Cardiac muscle cell (in vitro differentiated cells and primary cell): ENCODE measurements around the gene CMTM6. TPM values are rescaled to one million over a fixed set of nuclear protein-coding genes. Genes with fewer than 3 reads are reported as not detected.

Experiments used
- DNase-seq, 2 donors: peaks; one replicate each; pipeline versions ENCODE4 v3.0.0 to v3.0.0-alpha.2; 2010 to 2017; ENCODE audit warnings: low read depth in 1 of 2, low spot score in 1 of 2
- H3K27ac ChIP-seq: fragments of 200-600 bp; sonication (generic); 2 replicates; pipeline ENCODE4 v1.5.1; 2016
- H3K27me3 ChIP-seq: fragments of 200-600 bp; sonication (generic); 2 replicates; pipeline ENCODE4 v1.6.0; 2016; ENCODE audit warnings: control low read depth
- H3K36me3 ChIP-seq: fragments of 200-600 bp; sonication (generic); 2 replicates; pipeline ENCODE4 v1.5.1; 2016; ENCODE audit warnings: control low read depth
- H3K4me1 ChIP-seq: fragments of 200-600 bp; sonication (generic); 2 replicates; pipeline ENCODE4 v1.8.1; 2017; ENCODE audit warnings: low read depth, mild to moderate bottlenecking, mixed run types
- H3K4me3 ChIP-seq: fragments of 200-600 bp; sonication (generic); 2 replicates; pipeline ENCODE4 v1.5.1; 2016; ENCODE audit warnings: mild to moderate bottlenecking
- H3K9me3 ChIP-seq: fragments of 200-600 bp; sonication (generic); 2 replicates; pipeline ENCODE4 v1.5.1; 2017; ENCODE audit warnings: low read depth, mild to moderate bottlenecking, control low read depth
- polyA plus RNA-seq: library from polyadenylated mRNA; unstranded; fragments of >200 nt; fragmentation: Nextera tagmentation; extraction: Ambion mirVana; gene quantifications from 2 replicates; pipeline ENCODE4 v1.2.1, GENCODE V29; 2016
- total RNA-seq: library from RNA; depleted of rRNA; stranded (reverse); fragments of >200 nt; gene quantifications from 2 replicates; pipeline ENCODE4 v1.2.3, GENCODE V29; 2016
- TF ChIP-seq, protein P1 (sequence below): IDR thresholded peaks from 2 replicates; pipeline ENCODE4 v1.5.1; 2012; ENCODE audit warnings: low read depth, mild to moderate bottlenecking, low read length

Gene CMTM6
- total and polyA plus RNA-seq, 2 experiments from 2014 or later = 24.5 to 39.9 TPM

DNA sequence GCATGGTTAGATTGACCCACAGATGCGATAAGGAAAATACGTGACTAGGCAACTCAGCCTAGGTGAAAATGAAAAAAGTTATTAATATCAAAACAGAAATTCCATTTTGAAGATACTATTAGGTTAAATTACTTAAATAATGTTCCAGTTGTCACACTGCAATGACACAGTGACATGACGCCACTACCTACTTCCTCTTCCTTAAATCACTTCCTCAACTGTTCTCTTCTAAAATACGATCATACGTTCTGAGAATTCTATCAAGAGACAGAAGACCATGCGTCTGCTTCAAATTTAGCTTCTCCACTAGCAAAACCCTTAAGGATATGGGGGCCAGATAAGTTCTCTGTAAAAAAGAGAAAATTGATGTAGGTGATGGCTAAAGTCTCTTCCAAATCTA lies 18.2 kb downstream of the CMTM6 start:
- peaks cover 11% of the 10 kb centered on the region for H3K4me1 ChIP-seq
- no peak overlapping the region for H3K27ac ChIP-seq
- H3K36me3 ChIP-seq = peaks cover 6% of the 10 kb centered on the region
- no peaks in the 10 kb centered on the region for H3K27me3 ChIP-seq
- TF ChIP-seq, protein P1, sequence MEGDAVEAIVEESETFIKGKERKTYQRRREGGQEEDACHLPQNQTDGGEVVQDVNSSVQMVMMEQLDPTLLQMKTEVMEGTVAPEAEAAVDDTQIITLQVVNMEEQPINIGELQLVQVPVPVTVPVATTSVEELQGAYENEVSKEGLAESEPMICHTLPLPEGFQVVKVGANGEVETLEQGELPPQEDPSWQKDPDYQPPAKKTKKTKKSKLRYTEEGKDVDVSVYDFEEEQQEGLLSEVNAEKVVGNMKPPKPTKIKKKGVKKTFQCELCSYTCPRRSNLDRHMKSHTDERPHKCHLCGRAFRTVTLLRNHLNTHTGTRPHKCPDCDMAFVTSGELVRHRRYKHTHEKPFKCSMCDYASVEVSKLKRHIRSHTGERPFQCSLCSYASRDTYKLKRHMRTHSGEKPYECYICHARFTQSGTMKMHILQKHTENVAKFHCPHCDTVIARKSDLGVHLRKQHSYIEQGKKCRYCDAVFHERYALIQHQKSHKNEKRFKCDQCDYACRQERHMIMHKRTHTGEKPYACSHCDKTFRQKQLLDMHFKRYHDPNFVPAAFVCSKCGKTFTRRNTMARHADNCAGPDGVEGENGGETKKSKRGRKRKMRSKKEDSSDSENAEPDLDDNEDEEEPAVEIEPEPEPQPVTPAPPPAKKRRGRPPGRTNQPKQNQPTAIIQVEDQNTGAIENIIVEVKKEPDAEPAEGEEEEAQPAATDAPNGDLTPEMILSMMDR = no peak
- DNase-seq = no peak
- no peaks in the 10 kb centered on the region for H3K9me3 ChIP-seq
- no peak overlapping the region for H3K4me3 ChIP-seq

DNA sequence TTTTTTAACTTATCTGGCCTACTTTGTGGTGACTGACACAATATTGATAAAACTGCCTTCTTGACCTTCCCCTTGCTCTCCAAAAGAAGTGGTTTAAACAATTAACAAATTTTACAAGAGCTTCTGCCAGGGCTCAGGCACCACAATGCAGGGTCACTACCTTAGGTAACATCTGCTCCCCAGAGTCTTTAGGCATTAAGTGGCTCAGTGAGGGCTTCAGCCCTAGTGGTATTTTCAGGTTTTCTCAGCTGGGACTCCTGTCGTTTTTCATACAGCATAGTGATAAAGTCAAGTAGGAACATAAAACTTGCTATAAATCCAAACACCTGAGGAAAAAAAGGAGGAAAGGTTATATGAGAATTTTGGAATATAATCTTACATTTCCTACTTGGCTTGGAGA lies 18.9 kb downstream of the CMTM6 start:
- TF ChIP-seq, protein P1 = no peak
- Histone ChIP-seq H3K27ac (no peak overlapping the region), H3K4me1 (peaks cover 11% of the 10 kb centered on the region), H3K36me3 (peaks cover 6% of the 10 kb centered on the region), H3K27me3 (no peaks in the 10 kb centered on the region), H3K9me3 (no peaks in the 10 kb centered on the region), H3K4me3 (no peak overlapping the region)
- DNase-seq = no peak

DNA sequence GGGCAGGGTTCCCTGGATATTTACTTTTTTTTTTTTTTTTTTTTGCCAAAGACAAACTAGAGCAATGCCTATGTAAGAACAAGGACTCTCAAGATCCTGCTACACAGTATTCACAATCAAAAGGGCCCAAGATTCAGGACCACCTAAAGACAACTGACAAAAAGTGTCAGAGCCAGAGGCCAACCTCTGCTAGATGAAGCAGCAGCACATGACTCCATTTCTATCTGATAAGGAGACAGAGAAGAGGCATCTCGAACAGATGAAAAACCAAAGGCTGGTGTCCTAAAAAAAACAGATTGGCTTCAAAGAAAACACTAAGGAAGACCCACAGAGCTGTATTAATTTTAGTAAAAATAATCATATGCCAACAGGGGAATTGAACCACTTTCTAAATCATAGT lies 20.0 kb downstream of the CMTM6 start:
- H3K4me1 ChIP-seq = peaks cover 11% of the 10 kb centered on the region
- no peak overlapping the region for H3K4me3 ChIP-seq
- DNase-seq = no peak
- TF ChIP-seq, protein P1 = no peak
- peaks cover 6% of the 10 kb centered on the region for H3K36me3 ChIP-seq
- H3K9me3 ChIP-seq = no peaks in the 10 kb centered on the region
- no peaks in the 10 kb centered on the region for H3K27me3 ChIP-seq
- H3K27ac ChIP-seq = no peak overlapping the region

DNA sequence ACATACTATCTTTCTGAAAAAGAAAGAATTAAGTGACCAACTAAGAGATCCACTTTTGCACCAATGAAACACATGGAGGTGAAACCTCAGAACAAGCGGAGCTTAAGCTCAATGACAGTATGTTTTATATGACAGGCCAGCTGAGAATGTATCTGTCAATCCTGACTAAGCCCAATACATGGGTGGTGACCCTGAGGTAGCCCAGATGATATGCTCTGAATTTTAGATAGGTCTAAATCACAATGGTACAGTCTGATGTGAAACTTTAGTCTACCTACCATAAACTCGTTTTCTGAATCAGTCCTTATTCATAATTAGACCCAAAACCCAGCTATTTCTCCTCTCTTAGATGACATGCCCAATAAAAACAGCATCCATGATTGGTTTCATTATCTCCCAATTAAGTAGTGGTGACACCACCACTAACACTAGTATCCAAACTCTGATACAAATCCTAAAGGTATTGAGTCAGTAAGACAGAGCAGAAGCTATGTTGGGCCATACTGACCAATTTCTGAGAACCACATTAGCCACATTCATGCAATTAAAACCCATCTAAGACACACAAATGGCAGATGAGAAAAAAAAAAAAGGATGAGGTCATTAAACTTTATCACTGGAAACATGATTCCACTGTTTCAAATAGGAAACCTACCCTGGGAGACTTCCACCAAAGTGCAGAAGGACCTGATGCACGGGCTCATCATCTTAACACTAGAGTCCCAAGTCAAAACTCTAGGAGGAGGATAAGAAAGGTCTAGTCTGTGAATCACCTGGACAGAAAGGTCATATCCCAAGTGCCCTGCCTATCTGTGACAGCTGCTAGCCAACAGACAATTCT lies 20.6 kb downstream of the CMTM6 start:
- H3K4me1 ChIP-seq = peaks cover 11% of the 10 kb centered on the region
- no peak for DNase-seq
- H3K27ac ChIP-seq = no peak overlapping the region
- H3K9me3 ChIP-seq = no peaks in the 10 kb centered on the region
- no peaks in the 10 kb centered on the region for H3K27me3 ChIP-seq
- no peak overlapping the region for H3K4me3 ChIP-seq
- TF ChIP-seq, protein P1 = no peak
- peaks cover 3% of the 10 kb centered on the region for H3K36me3 ChIP-seq

DNA sequence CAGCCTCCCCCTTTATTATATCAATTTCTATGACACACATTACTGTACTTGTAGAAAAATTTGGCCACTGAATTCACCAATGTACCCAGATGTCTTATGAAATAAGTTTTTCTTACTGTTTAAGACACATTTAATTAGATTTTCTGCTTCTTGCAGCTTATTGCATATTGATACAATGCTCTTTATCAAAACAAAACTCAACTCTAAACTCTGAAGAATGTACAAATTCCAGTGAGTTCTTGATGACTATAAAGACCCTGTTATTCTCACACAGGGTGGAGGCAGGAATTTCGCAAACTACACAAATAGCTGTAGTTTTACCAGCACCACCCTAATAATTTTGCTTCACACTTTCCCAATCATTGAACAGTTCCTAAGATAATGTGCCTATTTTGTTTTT lies 22.0 kb downstream of the CMTM6 start:
- no peaks in the 10 kb centered on the region for H3K27me3 ChIP-seq
- peaks cover 11% of the 10 kb centered on the region for H3K4me1 ChIP-seq
- TF ChIP-seq, protein P1 = no peak
- no peak overlapping the region for H3K4me3 ChIP-seq
- no peak overlapping the region for H3K27ac ChIP-seq
- no peak for DNase-seq
- peaks cover 3% of the 10 kb centered on the region for H3K36me3 ChIP-seq
- H3K9me3 ChIP-seq = no peaks in the 10 kb centered on the region
